ENCODE measurements around the gene PNMA6F.

The PNMA6F gene

DNA sequence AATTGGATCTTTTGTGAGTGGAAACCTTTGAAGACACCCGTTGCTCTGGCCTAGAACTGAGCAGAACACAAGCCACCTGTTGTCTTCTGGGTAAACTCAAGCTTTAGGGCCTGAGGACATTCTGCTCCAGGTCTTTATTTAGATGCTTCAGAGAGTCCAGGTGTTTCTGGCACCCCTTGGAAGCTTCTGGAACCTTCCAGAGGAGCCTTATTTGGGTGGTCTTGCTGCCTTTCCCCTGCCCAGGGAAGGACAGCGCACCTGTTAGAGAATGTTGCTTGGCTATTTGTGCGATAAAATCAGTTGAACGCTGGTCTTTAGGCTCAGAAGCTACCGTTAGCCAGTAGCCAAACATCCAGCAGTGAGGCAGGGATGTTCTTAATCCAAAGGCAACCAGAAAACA, 15.4 kb upstream of the PNMA6F start:
- Histone ChIP-seq H3K4me1 (ENCODE audit: control insufficient read depth, low read length) (peaks cover 24% of the 10 kb centered on the region), H3K4me3 (ENCODE audit: low read length) (no peak overlapping the region), H3K4me2 (ENCODE audit: low read length) (no peak overlapping the region), H4K20me1 (ENCODE audit: control insufficient read depth, insufficient read depth, low read depth, low read length) (no peaks in the 10 kb centered on the region), H3K9me2 (replicated peaks; ENCODE audit: control insufficient read depth, low read length) (no peaks in the 10 kb centered on the region), H3K79me2 (ENCODE audit: control insufficient read depth, low read length) (peaks cover 36% of the 10 kb centered on the region), H3K9me3 (ENCODE audit: control insufficient read depth, insufficient read depth, low read length) (no peaks in the 10 kb centered on the region), H3K27ac (ENCODE audit: low read depth, low read length) (no peak overlapping the region), H3K27me3 (ENCODE audit: control insufficient read depth, low read length) (no peaks in the 10 kb centered on the region), H3K36me3 (ENCODE audit: control insufficient read depth, low read length) (peaks cover 22% of the 10 kb centered on the region), H3F3A (ENCODE audit: control insufficient read depth, insufficient read depth) (no peaks in the 10 kb centered on the region)
- no peak for TF ChIP-seq EZH2phosphoT487 (IDR thresholded peaks at IDR 0.05; ENCODE audit: borderline replicate concordance, low read length)
- TF ChIP-seq, protein P1, sequence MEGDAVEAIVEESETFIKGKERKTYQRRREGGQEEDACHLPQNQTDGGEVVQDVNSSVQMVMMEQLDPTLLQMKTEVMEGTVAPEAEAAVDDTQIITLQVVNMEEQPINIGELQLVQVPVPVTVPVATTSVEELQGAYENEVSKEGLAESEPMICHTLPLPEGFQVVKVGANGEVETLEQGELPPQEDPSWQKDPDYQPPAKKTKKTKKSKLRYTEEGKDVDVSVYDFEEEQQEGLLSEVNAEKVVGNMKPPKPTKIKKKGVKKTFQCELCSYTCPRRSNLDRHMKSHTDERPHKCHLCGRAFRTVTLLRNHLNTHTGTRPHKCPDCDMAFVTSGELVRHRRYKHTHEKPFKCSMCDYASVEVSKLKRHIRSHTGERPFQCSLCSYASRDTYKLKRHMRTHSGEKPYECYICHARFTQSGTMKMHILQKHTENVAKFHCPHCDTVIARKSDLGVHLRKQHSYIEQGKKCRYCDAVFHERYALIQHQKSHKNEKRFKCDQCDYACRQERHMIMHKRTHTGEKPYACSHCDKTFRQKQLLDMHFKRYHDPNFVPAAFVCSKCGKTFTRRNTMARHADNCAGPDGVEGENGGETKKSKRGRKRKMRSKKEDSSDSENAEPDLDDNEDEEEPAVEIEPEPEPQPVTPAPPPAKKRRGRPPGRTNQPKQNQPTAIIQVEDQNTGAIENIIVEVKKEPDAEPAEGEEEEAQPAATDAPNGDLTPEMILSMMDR (IDR thresholded peaks at IDR 0.05; ENCODE audit: low read depth, low read length, poor library complexity, severe bottlenecking): no peak

DNA sequence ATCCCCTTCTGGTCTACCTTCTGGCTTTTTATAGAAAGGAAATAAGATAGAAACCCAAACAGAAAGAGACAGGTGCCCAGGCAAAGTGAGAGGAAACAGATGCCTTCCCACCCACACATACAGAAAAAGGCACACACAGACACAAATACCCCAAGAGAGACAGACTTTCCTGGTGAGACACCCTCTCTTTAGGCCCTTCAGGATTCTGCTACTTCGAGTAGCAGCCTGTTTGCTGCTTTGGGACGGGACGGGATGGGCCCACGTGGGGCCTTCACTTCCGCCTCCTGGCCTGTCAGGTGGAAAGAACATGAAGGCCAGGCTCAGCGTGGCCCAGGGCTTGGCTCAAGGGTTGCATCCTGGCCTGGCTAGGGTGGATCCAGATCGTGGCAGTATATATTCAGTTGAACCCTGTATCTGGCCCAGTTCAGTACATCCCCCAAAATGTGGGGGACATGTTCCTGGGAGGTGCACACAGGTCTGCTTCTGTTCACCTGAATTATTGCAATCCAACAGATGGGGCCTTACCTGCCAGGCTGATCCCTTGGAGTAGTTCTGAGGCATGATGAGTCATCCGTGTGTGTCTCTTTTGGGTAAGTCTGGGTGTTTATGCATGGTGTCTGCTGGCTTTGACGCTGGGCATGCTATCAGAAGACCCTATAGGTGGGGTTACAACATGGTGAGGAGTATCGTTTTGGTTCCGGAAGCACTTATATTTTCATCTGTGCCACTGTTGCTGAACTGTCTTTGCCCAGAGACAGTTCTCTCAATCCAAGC, 14.7 kb upstream of the PNMA6F start:
- Histone ChIP-seq H3K27ac (ENCODE audit: low read depth, low read length) (no peak overlapping the region), H3K9me2 (replicated peaks; ENCODE audit: control insufficient read depth, low read length) (no peaks in the 10 kb centered on the region), H3K36me3 (ENCODE audit: control insufficient read depth, low read length) (peaks cover 22% of the 10 kb centered on the region), H3K9me3 (ENCODE audit: control insufficient read depth, insufficient read depth, low read length) (no peaks in the 10 kb centered on the region), H3K4me1 (ENCODE audit: control insufficient read depth, low read length) (peaks cover 24% of the 10 kb centered on the region), H3K4me3 (ENCODE audit: low read length) (peak overlapping the region; percentile 81), H3K27me3 (ENCODE audit: control insufficient read depth, low read length) (no peaks in the 10 kb centered on the region), H3F3A (ENCODE audit: control insufficient read depth, insufficient read depth) (no peaks in the 10 kb centered on the region), H3K79me2 (ENCODE audit: control insufficient read depth, low read length) (peaks cover 36% of the 10 kb centered on the region), H4K20me1 (ENCODE audit: control insufficient read depth, insufficient read depth, low read depth, low read length) (no peaks in the 10 kb centered on the region), H3K4me2 (ENCODE audit: low read length) (peak overlapping the region; percentile 68)
- TF ChIP-seq EZH2phosphoT487 (IDR thresholded peaks at IDR 0.05; ENCODE audit: borderline replicate concordance, low read length): no peak
- TF ChIP-seq, protein P1 (IDR thresholded peaks at IDR 0.05; ENCODE audit: low read depth, low read length, poor library complexity, severe bottlenecking): no peak

DNA sequence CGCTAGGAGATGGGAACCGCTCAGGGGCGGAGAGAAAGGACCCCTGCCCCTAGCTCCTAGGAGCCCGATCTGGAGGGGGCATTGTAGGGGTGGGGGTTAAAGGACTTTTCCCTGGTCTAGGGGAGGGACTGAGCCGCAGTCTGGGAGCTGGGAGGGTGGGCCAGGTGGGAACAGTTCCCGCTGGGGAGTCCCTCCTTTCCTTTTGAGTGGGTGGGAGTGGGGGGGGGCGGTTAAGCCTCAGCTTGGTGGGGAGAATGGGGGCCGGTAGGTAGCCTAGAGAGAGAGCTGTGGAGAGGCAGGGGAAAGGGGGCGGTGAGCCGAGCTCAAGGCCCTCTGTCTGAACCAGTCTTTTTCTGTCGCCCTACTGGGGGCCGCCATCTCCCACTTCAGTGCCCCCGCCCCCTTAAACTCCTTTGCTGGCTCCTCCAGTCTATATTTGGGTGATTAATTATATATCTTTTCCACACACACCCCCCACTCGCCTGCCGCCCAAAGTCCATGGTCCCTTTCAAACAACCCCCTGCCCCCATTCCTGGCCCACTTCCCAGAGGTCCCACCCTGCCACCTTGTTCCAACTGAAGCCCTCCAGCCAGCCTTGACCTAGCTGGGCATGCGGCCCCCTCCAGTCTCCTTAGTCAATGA, 13.2 kb upstream of the PNMA6F start:
- H3K4me3 ChIP-seq (ENCODE audit: low read length): peak overlapping the region; percentile 81
- no peaks in the 10 kb centered on the region for H3K9me3 ChIP-seq (ENCODE audit: control insufficient read depth, insufficient read depth, low read length)
- no peak overlapping the region for H3K27ac ChIP-seq (ENCODE audit: low read depth, low read length)
- no peaks in the 10 kb centered on the region for H4K20me1 ChIP-seq (ENCODE audit: control insufficient read depth, insufficient read depth, low read depth, low read length)
- no peaks in the 10 kb centered on the region for H3F3A ChIP-seq (ENCODE audit: control insufficient read depth, insufficient read depth)
- peaks cover 24% of the 10 kb centered on the region for H3K4me1 ChIP-seq (ENCODE audit: control insufficient read depth, low read length)
- no peaks in the 10 kb centered on the region for H3K27me3 ChIP-seq (ENCODE audit: control insufficient read depth, low read length)
- peaks cover 36% of the 10 kb centered on the region for H3K79me2 ChIP-seq (ENCODE audit: control insufficient read depth, low read length)
- H3K4me2 ChIP-seq (ENCODE audit: low read length): peak overlapping the region; percentile 68
- H3K36me3 ChIP-seq (ENCODE audit: control insufficient read depth, low read length): peaks cover 22% of the 10 kb centered on the region
- no peaks in the 10 kb centered on the region for H3K9me2 ChIP-seq (replicated peaks; ENCODE audit: control insufficient read depth, low read length)
- TF ChIP-seq, protein P1 (IDR thresholded peaks at IDR 0.05; ENCODE audit: low read depth, low read length, poor library complexity, severe bottlenecking): no peak
- TF ChIP-seq EZH2phosphoT487 (IDR thresholded peaks at IDR 0.05; ENCODE audit: borderline replicate concordance, low read length): no peak
